HG02885 (cell line): ENCODE results near the gene HOXA11.

Experiments used
- ATAC-seq: cut with Tn5 transposase; IDR thresholded peaks from one replicate; pipeline ENCODE4 v1.9.1; 2021; ENCODE audit warnings: mild to moderate bottlenecking; ENCODE audit not compliant: unreplicated experiment, poor library complexity

The HOXA11 gene

DNA sequence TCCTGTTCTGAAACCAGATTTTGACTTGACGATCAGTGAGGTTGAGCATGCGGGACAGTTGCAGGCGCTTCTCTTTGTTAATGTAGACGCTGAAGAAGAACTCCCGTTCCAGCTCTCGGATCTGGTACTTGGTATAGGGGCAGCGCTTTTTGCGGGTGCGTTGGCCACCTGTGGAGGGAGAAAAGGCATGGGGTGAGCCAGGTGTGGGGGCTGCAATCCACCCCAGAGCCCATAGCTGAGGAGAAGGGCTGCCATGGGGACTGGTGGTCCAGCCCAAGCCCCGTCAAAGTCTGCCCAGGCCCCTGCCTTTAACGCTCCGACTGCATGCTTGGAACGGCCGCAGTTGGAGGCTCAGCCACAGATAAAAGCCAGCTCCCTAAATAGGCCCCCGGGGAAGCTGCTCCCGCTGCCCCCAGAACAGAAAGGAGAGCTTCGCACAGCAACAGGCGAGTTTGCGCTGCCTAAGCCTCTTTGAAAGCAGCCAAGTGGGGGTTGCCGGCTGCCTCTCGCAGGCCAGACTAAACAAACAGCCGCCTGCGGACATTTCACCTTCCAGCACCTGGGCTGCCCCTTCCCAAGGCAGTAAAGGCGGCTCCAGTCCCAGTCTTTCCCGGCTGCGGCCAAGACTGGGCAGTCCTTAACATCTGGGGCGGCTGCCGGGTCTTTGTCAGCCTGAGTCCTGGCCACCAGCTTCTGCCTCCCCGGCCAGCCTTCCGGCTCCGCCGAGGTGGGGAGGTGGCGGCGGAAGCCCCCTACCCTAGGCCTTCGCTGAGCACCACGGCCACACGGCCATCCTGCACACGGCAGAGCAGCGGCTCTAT lies 2.0 kb downstream of the HOXA11 start:
- ATAC-seq = no peak

DNA sequence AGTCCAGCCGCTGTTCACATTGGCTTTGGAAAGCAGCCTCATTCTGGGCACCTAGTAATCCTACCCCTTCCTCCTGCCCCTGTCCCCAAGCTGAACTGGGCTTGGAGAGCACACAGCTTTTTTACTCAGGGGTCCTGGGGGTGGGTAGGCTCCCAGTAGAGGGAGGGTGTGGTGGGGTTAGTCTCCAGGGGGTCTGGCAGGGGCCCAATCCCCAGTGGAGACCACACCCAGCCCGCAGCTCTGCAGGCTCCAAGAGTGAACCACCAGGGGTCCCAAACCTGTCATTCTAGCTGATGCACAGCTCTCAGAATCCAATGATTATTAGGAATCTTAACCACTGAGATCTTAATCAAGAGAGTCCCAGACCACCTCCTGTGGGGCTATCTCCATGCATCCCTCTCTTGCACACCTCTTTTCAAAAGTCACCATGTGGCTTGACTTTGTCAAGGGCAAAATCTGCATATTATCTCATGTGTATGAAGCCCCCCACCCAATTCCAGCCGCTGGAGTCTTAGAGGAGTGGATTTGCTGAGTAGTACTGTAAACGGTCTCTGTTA lies 2.7 kb downstream of the HOXA11 start:
- ATAC-seq = no peak

DNA sequence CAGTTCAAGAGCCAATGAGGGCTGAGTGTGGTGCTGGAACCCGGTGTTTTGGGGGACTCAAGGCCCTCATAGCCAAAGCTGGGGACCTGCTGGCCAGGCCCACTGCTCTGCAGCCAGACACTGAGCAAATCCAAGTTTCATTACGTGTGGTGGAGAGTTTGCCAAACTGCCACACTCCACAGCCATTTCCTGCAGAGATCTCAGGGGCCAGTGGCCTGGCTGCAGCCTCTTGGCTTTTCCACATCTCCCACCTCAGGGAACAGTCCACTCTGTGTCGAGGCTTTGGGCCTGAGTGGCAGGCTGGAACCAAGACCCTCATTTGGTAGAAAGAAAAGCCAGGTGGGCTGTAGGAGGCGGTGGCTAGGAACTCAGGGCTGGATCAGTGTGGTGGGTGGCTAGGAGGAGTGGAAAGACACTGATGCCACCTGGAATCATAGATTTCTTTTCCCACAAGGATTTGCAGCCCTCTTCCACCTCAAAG lies 3.2 kb downstream of the HOXA11 start:
- ATAC-seq = no peak

DNA sequence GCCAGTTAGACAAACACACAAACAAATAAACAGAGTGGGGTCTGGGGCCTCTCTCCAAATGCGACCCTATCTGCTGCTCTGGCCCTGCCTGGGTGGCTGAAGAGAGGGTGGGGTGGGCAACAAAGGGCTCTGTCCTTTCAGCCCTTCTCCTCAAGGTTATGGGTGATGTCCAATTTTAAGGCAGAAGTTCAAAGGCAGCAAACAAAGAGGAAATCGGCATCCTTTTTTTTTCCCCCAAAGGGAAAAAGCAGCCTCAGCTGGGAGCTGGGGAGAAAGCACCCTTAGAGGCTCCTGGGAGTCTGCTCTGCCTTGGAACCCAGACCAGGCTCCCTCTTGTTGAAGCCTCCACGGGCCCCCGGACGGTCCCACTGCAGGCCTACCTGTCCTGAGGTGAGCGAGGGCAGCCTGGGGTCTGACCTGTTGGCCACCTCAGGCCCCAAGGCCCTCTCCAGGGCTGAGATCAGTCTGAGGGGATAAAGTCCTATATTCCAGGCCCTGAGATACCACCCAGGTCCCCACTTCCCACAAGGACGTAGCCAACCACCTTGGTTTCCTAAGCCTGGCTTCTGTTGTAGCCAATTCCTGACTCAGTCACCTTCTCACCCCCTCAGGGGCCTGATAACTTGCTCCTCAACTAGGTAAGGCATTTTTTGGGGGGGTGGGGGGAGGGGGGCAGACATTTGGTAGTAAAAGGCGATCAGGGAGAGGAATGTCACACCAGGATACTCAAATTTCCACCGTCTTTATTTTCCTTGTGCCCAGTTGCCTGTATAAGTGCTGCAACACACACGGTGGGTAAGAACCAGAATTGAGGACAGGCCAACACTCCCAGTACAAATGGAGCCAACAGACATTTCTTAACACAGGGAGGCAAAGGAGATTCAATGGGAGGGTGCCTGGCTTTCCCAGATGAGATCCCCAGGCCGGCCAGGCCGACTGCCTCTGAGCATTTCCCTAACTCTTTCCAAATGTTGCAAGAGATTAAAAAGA lies 4.3 kb downstream of the HOXA11 start:
- ATAC-seq = no peak

DNA sequence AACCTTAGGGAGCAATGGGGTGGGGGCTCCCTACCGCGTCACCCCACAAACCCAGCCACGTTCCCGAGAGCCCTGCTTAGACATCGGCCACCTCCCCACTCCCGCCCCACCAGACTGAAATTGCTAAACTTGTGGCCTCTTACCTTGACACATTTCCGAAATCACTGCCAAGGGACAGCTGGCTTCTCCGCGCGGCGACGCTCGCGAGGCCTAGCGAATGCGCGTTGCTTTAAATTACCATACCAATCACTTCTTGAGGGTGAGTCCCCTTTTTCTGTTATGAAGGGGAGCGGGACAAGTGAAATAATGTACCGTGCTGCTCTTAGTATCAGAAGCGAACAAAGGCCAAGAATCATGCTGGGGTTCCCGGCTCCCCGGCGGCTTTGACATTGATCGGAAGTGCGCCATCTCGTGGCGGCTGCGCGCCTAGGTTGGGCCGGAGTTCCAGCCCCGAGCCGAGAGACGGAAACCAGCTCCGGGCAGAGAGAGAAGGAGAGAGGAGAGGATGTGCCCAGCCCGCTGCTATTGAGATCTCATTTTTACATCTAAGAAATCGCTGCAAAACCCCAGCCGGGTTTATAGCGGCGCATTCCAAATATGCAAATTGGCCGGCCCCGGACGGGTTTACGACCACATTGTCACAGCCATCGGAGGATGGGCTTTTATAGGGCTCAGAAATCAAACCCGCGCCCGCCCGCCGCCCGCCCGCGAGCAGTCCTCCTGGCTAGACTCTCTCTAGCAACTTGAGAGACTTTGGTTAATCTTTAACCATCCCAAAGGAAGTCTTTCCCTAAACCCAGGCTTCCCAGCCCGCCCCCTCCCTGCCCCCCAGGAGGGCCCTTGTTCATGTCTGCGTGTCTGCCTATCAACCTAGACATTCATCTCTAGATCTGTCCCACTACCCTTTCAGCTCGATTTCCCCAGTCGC lies 5.3 kb downstream of the HOXA11 start:
- no peak for ATAC-seq

DNA sequence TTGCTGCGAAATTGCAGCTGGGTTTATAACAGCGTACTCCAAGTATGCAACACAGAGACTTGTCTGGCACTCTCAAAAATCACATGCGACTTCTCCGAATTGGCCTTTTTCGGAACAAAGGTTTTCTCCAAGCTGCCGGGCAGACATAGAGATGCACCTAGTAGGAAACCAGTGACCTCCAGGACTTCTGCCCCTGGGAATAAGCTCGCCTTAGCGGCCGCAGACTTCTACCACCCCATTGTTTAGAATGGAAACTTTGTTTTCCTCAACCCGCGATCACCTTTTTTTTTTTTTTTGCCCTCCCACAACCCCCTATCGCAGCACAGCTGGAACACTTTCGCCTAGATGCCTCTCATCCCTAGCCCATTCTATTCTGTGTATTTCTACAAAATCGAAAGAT lies 6.0 kb downstream of the HOXA11 start:
- ATAC-seq = no peak

DNA sequence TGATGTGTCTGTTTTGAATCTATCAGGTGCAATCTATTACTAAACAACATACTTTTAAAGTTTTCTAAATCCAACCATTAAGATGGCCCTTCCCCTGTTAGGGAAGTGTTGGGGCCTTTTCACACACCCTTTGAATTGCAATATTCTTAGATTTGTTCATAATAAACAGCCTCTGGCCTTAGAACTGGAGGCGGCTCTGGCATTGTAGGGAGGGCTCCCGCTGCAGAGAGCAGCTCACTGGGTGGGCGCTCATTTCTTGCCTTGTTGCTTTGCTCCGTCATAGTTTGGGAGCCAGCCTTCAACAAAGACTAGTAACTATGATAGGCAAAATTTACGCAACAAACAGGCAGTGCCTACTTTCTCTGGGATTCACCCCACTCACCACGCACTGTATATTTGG lies 6.7 kb downstream of the HOXA11 start:
- no peak for ATAC-seq

DNA sequence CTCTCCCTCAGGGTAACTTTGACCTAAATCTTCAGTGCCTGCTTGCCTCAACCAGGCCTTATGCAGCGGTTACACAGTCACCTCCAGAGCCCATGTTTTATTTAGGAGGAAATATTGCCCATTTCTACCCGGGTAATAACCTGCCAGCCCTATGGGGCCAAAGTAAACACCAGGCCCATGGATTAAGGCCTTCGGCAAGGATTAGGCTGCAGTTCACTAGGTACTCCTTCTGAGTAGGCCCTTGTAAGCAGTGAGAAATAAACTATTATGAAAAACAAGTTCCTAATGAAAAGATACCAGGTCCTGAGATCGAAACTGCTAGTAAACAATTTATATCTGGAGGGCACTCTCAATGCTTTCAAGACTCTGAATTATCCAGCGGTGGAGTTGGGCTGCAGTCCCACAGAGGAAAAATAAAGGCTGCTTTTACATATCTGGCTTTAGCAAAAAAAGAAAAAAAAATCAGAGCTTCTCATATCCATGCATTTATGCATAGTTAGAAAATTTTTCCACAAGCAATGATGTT lies 7.2 kb downstream of the HOXA11 start:
- no peak for ATAC-seq

DNA sequence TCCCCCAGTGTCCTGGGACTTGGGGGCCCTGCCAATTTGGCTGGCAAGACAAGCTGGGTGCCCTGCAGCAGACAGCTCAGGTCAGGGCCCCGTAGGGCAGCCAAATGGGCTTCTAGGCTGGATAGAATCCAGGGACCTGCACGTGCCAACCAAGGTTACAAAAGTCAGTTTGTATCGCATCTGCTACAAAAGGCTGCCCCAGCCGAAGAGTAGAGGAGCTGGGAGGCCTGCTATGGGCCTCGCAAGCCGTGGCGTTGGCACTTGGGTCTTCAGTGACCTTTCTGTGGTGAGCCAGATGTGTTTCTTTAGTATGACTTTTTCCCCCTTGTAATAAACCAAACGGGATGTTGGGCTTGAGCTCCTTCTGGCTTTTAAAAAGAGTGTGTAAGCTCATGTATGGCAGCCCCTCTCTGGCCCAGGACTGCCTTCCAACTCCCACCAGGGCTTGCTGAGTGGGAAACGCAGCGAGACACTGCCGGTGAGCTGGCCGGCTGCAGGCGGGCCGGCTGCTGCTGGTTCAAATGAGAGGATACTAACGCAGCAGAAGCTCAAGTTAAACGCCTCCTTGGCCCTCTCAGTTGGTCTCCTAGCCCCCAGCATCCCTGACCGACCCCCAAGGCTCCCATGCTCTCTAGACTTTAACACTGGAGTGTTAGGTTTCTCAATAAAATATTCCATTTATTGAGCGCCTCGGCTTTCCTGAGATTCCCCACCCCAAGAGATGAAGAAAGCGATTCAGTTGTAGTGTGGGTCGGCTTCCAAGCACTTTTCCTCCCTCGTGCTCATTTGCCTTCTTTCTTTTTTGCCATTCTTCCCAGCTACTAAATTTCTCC lies 7.9 kb downstream of the HOXA11 start:
- ATAC-seq = no peak

DNA sequence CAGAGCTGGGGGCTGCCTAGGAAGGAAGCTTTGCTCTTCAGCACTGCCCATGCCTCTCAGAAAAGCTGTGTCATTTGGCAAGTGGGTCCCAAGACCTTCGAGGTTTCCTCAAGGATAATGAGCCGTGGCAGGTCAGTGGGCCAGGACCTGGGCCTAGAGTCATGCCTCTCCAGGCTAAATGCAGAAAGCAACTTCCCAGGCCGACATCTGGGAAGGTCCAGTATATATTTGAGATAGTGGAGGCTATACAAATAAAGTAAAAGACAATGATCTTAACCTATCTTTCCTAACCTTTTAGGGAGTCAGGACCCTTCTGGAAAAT lies 8.5 kb downstream of the HOXA11 start:
- ATAC-seq = no peak

DNA sequence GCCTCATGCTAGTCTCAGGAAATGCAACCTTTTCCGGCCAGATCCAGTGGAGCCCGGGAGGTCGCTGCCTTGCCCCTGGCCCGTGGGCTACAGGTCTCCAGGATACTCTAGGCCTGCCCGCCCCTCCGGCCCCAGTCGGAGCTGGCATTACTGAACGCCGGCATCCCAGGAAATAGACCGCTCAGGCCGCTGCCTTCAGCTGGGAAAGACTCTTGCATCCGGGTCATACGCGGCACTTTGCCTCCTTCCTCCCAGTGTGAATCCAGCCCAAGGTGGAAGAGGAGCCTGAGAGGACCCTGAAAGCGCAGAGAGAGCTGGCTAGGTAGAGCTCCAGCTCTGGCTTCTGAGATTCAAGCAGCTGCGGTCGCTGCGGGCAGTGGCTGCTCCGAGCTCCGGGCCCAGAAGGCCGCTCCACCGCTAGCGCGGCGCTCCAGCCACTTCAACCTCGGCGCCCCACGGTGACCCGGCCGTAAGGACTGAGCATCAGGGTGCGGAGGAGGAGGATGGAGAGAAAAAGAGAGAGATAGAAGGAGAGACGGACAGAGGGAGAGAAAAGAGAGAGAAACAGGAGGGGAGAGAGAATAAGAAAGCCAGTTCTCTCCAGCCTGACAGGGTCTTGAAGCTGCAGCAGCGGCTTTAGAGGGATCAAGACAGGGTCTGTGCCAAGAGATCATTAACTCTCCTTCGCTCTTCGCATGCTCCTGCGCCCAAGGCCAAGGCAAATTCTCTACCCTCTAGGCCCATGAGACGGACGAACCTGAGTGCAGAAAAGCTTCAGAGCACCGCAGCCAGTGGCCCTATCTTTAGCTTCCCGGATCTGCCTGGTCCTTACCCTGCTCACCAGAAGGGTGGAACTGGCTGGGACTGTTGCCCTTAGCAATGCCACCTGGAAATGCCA lies 9.2 kb downstream of the HOXA11 start:
- ATAC-seq = no peak

DNA sequence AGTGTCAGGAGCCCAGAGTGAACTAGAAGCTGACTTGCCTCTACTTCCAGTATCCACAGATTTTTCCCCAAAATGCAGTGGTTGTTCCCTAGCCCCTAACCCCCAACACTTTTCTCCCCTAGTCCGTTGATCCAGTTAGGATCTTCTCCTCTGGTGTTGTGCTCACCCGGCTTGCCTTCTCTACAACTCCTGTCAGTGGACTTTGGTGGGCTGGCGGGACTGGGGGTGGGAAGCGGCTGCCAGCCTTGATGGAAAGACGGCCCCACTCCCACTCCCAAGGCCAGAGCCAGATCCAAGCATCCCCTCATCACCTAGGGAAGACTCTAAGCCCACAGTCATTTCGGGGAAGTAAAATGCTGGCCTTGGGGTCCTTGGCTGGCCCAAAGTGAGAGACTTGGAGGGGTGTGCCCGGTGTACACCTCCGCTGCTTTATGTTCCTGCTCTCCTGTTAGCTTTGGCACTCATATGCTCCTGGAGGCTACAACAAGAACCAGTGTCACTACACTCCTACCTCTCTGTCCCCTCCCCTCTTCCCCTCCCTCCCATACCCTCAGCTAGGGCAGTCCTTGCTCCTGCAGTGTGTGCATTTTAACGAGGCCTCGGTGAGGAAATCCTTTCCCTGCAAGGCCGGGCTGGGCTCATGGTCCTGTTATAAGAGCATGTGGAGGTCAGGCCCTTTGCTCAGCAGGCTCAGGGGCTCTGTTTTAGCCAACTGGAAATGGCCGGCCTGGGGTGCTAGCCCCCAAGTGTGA lies 10.0 kb downstream of the HOXA11 start:
- no peak for ATAC-seq

DNA sequence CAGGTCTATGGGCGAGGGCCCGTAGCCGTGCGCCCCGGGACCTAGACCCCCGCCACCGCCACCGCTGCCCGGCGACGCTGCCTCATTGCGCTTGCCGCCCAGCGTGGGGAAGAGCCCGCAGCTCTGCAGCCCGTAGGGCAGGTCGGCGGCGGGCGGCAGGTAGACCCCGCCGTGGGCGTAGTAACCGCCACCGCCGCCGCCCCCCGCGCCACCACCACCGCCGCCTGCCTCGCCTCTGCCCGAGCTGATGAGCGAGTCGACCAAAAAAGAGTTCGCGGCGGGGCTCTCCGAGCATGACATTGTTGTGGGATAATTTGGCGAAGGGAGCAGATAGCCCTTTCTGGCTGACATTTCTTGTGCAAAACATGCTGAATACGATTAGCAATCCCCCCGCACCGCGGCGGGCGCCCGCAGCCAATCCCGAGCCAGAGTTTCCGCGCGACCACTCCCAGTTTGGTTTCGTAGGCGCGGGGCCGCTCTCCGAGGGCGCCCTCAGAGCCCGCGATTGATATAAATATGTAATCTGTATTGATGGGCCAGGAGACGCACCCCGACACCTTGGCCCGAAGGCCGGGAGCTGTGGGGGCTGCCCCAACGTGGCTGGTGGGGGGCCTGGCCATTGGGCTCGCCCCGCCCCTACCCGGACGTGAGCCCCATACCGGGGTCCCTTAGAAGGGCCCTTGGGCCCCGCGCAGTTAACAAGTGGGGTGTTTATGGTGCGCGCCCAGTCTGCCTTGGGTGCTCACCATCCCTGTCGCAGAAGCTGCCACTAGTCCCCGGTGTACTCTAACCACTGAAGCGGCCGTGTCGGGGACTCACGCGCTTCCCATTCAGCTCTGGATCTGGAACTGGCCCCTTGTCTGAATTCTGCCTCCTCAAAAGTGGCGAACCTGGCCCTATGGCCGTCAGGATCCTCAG lies 10.8 kb downstream of the HOXA11 start, which contains the start of gene HOXA10:
TSS of gene HOXA10 (minus strand) at position 365 of the 918 bp plus-strand sequence. CDS start at position 351, 14 bp downstream.
- no peak for ATAC-seq

DNA sequence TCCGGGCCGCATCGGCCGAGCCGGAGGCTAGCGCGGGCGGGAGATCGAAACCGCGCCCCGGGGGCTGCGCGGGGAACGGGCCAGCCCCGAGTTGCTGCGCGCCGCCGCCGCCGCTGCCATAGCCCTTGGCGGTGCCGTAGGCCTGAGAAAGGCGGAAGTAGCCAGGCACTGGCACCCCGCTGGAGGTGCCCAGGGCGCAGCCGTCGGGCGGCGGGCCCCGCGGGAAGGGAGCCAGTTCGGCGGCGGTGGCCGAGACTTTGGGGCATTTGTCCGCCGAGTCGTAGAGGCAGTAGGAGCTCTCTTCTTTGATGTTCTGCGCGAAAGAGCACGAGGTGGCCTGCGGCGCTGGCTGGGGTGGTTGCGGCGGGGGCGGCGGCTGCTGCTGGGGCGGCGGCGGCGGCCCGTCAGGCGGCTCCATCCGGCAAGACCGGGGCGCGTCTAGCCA lies 11.5 kb downstream of the HOXA11 start:
- no peak for ATAC-seq

DNA sequence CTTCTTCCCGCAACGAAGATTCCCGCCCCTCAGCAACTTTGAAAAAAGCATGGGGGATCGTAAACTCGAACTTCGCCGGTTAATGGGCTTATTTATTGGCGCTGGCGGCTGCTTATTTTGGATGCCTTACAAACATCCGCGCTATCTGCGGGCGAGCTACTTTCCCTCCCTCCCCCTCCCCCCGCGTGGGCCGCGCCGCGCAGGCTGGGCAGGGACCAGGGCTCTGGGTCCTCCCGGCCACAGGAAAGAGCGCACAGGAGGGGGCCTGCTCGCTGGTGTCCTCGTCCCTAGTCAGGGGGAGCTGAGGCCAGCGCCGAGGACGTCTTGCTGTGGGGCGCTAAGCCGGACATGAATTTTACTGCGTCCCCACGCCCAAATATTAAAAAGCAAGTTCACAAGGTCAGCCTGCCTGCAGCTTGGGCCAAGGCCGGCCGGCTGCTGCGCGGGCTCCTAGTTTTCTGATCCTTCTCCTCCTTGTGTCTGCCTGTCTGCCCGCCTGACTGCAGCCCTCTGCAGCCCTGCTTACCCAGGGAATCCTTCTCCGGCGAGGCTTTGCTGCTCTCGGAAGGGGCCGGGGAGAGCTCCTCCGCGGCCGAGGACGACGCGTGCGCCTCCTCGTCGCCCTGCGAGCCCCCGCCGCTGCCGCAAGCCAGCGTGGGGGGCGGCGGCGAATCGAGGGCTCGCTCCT lies 12.1 kb downstream of the HOXA11 start:
- ATAC-seq = no peak
